ENCODE results near the gene DYRK1B. TPM values are rescaled to one million over a fixed set of nuclear protein-coding genes. Genes with fewer than 3 reads are reported as not detected.

Gene DYRK1B
- total and polyA plus RNA-seq, 2 experiments from 2014 or later = 6.5 to 8.6 TPM

DNA sequence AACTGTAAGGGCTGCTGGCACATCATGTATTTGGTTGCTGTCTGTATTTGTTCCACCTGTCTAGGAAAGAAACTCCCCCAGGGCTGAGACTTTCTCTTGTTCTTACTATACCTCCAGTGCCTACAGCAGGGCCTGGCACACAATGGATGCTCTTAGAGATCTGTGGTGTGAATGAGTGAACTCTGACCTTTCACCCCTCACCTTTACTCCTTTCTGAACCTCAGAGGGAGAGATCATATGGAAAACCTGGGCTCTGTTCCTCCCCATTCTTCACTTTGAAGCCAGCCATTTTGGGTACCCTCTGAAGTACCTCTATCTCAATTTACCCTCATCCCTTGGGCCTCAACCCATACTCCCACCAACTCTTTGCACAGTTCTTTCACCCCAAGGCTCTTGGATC lies 3.1 kb downstream of the DYRK1B start (continued):
- TF ChIP-seq ZNF462 (CRISPR knock-in tag; IDR thresholded peaks at IDR 0.05) (no peak), NANOG (IDR thresholded peaks at IDR 0.05; ENCODE audit: borderline replicate concordance) (no peak), EZH2 (IDR thresholded peaks at IDR 0.05; ENCODE audit: low read depth, unreplicated experiment) (no peak), CREB1 (CRISPR knock-in tag; IDR thresholded peaks at IDR 0.05; ENCODE audit: low read depth) (no peak)
- TF ChIP-seq, protein P1, sequence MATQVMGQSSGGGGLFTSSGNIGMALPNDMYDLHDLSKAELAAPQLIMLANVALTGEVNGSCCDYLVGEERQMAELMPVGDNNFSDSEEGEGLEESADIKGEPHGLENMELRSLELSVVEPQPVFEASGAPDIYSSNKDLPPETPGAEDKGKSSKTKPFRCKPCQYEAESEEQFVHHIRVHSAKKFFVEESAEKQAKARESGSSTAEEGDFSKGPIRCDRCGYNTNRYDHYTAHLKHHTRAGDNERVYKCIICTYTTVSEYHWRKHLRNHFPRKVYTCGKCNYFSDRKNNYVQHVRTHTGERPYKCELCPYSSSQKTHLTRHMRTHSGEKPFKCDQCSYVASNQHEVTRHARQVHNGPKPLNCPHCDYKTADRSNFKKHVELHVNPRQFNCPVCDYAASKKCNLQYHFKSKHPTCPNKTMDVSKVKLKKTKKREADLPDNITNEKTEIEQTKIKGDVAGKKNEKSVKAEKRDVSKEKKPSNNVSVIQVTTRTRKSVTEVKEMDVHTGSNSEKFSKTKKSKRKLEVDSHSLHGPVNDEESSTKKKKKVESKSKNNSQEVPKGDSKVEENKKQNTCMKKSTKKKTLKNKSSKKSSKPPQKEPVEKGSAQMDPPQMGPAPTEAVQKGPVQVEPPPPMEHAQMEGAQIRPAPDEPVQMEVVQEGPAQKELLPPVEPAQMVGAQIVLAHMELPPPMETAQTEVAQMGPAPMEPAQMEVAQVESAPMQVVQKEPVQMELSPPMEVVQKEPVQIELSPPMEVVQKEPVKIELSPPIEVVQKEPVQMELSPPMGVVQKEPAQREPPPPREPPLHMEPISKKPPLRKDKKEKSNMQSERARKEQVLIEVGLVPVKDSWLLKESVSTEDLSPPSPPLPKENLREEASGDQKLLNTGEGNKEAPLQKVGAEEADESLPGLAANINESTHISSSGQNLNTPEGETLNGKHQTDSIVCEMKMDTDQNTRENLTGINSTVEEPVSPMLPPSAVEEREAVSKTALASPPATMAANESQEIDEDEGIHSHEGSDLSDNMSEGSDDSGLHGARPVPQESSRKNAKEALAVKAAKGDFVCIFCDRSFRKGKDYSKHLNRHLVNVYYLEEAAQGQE (IDR thresholded peaks at IDR 0.05; ENCODE audit: unreplicated experiment) = no peak

DNA sequence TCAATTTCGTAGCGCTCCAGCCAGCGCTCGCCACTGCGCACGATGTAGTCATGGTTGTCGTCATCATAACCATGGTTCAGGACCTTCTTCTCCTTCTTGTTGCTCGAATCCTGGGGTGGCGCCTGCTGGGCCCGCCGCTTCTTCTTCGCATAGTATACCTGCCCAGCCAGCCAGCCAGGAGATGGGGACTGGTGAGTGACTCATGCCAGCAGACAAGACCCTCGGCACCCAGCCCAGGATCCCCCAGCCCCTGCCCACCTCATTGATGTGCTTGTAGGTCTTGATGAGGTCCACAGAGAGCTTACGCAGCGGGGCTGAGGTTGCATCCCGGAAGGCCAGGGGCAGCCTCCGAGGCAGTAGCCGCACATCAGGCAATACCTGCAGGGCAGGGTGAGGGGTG lies 3.6 kb downstream of the DYRK1B start:
- Mint-ChIP-seq H3K4me1 (peaks cover 17% of the 10 kb centered on the region), H3K27ac (no peak overlapping the region), H3K9me3 (no peaks in the 10 kb centered on the region), H3K4me3 (no peak overlapping the region), H3K27me3 (ENCODE audit: insufficient read depth, low read depth, poor library complexity) (peaks cover 20% of the 10 kb centered on the region), H3K36me3 (ENCODE audit: low read depth) (peaks cover 51% of the 10 kb centered on the region)
- Histone ChIP-seq H3K4me3 (no peak overlapping the region), H3K79me2 (replicated peaks; ENCODE audit: insufficient read depth) (peaks cover 6% of the 10 kb centered on the region), H3K36me3 (ENCODE audit: insufficient read depth) (peaks cover 9% of the 10 kb centered on the region), H3K4me1 (ENCODE audit: insufficient read depth) (peaks cover 5% of the 10 kb centered on the region; the same call in 1 of the 2 replicates), H3F3A (replicated peaks; ENCODE audit: low read depth) (peaks cover 10% of the 10 kb centered on the region), H4K20me1 (replicated peaks; ENCODE audit: insufficient read depth) (0 out of 2 replicates have a peak, but pooled peaks cover 3% of the 10 kb centered on the region), H3K27ac (ENCODE audit: low read depth) (no peak overlapping the region), H3K4me2 (no peak overlapping the region), H2AFZ (no peak overlapping the region), H3K9me2 (ENCODE audit: insufficient read depth) (no peaks in the 10 kb centered on the region), H3K27me3 (ENCODE audit: insufficient read depth) (no peaks in the 10 kb centered on the region)
- TF ChIP-seq ZNF114 (CRISPR knock-in tag; IDR thresholded peaks at IDR 0.05) = no peak
- TF ChIP-seq JUNB (IDR thresholded peaks at IDR 0.05; ENCODE audit: unreplicated experiment) = no peak
- TF ChIP-seq CTCF (conservative IDR thresholded peaks at IDR 0.05; ENCODE audit: low read depth in 2 of 2) = no peak
- TF ChIP-seq STAT1 (IDR thresholded peaks at IDR 0.05; ENCODE audit: unreplicated experiment) = no peak
- TF ChIP-seq, protein P1 (IDR thresholded peaks at IDR 0.05; ENCODE audit: unreplicated experiment) = no peak
- no peak for DNase-seq (ENCODE audit: low spot score)
- no peak for ATAC-seq

Measured in GM23338 (cell line).